Hepatocyte (in vitro differentiated cells): ENCODE results near the gene NEK1. TPM values are rescaled to one million over a fixed set of nuclear protein-coding genes. Genes with fewer than 3 reads are reported as not detected.

Experiments
- DNase-seq: peaks from one replicate; pipeline ENCODE4 v3.0.0-alpha.2; 2016; ENCODE audit warnings: low spot score
- H2AFZ ChIP-seq: fragments of 200-600 bp; sonication (generic); 2 replicates; pipeline ENCODE4 v1.6.0; 2016; ENCODE audit warnings: antibody characterized with exemption, mild to moderate bottlenecking
- H3K27ac ChIP-seq: fragments of 200-600 bp; sonication (generic); 2 replicates; pipeline ENCODE4 v1.5.1; 2016; ENCODE audit warnings: mild to moderate bottlenecking
- H3K27me3 ChIP-seq: fragments of 200-600 bp; sonication (generic); 2 replicates; pipeline ENCODE4 v1.6.1; 2016
- H3K36me3 ChIP-seq: fragments of 200-600 bp; sonication (generic); replicated peaks from 2 replicates; pipeline ENCODE4 v1.5.1; 2016; ENCODE audit warnings: low read depth; ENCODE audit not compliant: insufficient read depth
- H3K4me1 ChIP-seq: fragments of 200-600 bp; sonication (generic); 2 replicates; pipeline ENCODE4 v1.5.1; 2016; ENCODE audit warnings: mild to moderate bottlenecking, moderate library complexity; ENCODE audit not compliant: insufficient read depth
- H3K4me2 ChIP-seq: fragments of 200-600 bp; sonication (generic); 2 replicates; pipeline ENCODE4 v1.6.0; 2016
- H3K4me3 ChIP-seq: fragments of 200-600 bp; sonication (generic); 2 replicates; pipeline ENCODE4 v1.5.1; 2016; ENCODE audit warnings: mild to moderate bottlenecking
- H3K79me2 ChIP-seq: fragments of 200-600 bp; sonication (generic); 2 replicates; pipeline ENCODE4 v1.6.0; 2017; ENCODE audit warnings: mild to moderate bottlenecking
- H3K9me2 ChIP-seq: fragments of 200-600 bp; sonication (generic); replicated peaks from 2 replicates; pipeline ENCODE4 v1.6.0; 2017; ENCODE audit warnings: mild to moderate bottlenecking; ENCODE audit not compliant: insufficient read depth
- H3K9me3 ChIP-seq: fragments of 200-600 bp; sonication (generic); 2 replicates; pipeline ENCODE4 v1.5.1; 2016; ENCODE audit warnings: low read depth, mild to moderate bottlenecking
- H4K20me1 ChIP-seq: fragments of 200-600 bp; sonication (generic); 2 replicates; pipeline ENCODE4 v1.6.0; 2016; ENCODE audit warnings: mild to moderate bottlenecking; ENCODE audit not compliant: insufficient read depth, poor library complexity, severe bottlenecking
- EZH2 ChIP-seq: fragments of 200-600 bp; sonication (generic); IDR thresholded peaks from 2 replicates; pipeline ENCODE4 v1.6.1; 2016; ENCODE audit warnings: antibody characterized with exemption, mild to moderate bottlenecking, borderline replicate concordance
- EZH2phosphoT487 ChIP-seq: fragments of 200-600 bp; sonication (generic); IDR thresholded peaks from one replicate; pipeline ENCODE4 v1.6.1; 2018; ENCODE audit warnings: antibody characterized with exemption, mild to moderate bottlenecking, low read depth, moderate library complexity; ENCODE audit not compliant: unreplicated experiment, severe bottlenecking
- WGBS: methylation state at CpG from one replicate; pipeline ENCODE4 v1.1.6; 2016; ENCODE audit warnings: low lambda C conversion rate; ENCODE audit errors: missing lambda C conversion rate; 5-methylcytosine and 5-hydroxymethylcytosine counted together
- polyA plus RNA-seq: library from polyadenylated mRNA; unstranded; fragments of >200 nt; fragmentation: Nextera tagmentation; extraction: Ambion mirVana; gene quantifications from 2 replicates; pipeline ENCODE4 v1.2.1, GENCODE V29; 2016
- total RNA-seq: library from RNA; depleted of rRNA; stranded (reverse); fragments of >200 nt; gene quantifications from 2 replicates; pipeline ENCODE4 v1.2.3, GENCODE V29; 2014
- TF ChIP-seq, protein P1 (sequence below): fragments of 200-600 bp; sonication (generic); IDR thresholded peaks from 2 replicates; pipeline ENCODE4 v1.5.1; 2016; ENCODE audit warnings: antibody characterized with exemption, mild to moderate bottlenecking; ENCODE audit not compliant: poor library complexity

Gene NEK1
- total and polyA plus RNA-seq, 2 experiments from 2014 or later = 7.8 to 10.4 TPM

DNA sequence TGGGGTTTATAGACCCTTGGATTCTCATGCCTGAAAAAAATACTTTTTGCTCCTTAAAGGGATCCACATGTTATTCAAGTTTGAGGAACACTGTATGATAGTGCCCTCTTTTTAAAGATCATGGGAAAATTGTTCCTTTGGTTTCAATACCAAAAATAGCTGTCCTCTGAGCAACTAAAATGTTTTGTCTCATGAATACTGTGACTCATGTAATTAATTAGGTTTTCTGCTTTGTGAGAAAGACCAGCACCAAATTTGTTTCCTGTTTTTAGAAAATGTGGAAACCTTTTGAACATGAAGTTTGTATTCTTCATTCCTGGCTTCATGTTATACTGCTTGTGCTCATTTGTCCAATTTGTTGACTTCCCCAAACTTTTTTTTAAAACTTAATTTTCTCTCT lies 214.1 kb downstream of the NEK1 start:
- TF ChIP-seq EZH2phosphoT487 (no peak), EZH2 (no peak)
- TF ChIP-seq, protein P1, sequence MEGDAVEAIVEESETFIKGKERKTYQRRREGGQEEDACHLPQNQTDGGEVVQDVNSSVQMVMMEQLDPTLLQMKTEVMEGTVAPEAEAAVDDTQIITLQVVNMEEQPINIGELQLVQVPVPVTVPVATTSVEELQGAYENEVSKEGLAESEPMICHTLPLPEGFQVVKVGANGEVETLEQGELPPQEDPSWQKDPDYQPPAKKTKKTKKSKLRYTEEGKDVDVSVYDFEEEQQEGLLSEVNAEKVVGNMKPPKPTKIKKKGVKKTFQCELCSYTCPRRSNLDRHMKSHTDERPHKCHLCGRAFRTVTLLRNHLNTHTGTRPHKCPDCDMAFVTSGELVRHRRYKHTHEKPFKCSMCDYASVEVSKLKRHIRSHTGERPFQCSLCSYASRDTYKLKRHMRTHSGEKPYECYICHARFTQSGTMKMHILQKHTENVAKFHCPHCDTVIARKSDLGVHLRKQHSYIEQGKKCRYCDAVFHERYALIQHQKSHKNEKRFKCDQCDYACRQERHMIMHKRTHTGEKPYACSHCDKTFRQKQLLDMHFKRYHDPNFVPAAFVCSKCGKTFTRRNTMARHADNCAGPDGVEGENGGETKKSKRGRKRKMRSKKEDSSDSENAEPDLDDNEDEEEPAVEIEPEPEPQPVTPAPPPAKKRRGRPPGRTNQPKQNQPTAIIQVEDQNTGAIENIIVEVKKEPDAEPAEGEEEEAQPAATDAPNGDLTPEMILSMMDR = no peak
- H3K4me2 ChIP-seq = no peak overlapping the region
- H3K4me1 ChIP-seq = no peaks in the 10 kb centered on the region
- H2AFZ ChIP-seq = no peak overlapping the region
- DNase-seq = no peak
- H3K9me3 ChIP-seq = no peaks in the 10 kb centered on the region
- no peaks in the 10 kb centered on the region for H3K27me3 ChIP-seq
- H3K27ac ChIP-seq = no peak overlapping the region
- H4K20me1 ChIP-seq = no peaks in the 10 kb centered on the region
- H3K9me2 ChIP-seq = no peaks in the 10 kb centered on the region
- no peaks in the 10 kb centered on the region for H3K79me2 ChIP-seq
- no peak overlapping the region for H3K4me3 ChIP-seq
- no peaks in the 10 kb centered on the region for H3K36me3 ChIP-seq

DNA sequence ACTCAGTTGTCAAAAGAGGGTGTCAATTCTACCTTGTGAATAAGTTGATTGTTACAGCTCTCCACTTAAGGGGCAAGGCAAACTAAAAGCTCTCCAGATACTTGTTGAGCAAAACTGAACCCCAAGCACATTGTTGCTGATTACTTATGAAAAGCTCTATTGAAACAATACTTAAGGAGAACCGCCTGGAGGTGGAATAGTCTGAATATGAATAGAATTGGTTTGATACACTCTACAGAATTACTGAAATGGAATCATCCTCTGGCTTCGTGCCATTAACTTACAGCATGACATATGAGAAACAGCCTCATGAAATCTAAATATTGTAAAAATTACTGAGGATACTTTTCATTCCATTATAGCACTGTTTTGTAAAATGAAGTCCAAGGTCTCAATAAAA lies 214.6 kb downstream of the NEK1 start:
- Histone ChIP-seq H4K20me1 (no peaks in the 10 kb centered on the region), H3K9me3 (no peaks in the 10 kb centered on the region), H3K27ac (no peak overlapping the region), H3K36me3 (no peaks in the 10 kb centered on the region), H3K4me2 (no peak overlapping the region), H2AFZ (no peak overlapping the region), H3K4me1 (no peaks in the 10 kb centered on the region), H3K4me3 (no peak overlapping the region), H3K9me2 (no peaks in the 10 kb centered on the region), H3K79me2 (no peaks in the 10 kb centered on the region), H3K27me3 (no peaks in the 10 kb centered on the region)
- 82% methylated on average over 2 of the region's 2 CpGs for WGBS
- TF ChIP-seq EZH2 (no peak), EZH2phosphoT487 (no peak)
- TF ChIP-seq, protein P1 = no peak
- DNase-seq = no peak

DNA sequence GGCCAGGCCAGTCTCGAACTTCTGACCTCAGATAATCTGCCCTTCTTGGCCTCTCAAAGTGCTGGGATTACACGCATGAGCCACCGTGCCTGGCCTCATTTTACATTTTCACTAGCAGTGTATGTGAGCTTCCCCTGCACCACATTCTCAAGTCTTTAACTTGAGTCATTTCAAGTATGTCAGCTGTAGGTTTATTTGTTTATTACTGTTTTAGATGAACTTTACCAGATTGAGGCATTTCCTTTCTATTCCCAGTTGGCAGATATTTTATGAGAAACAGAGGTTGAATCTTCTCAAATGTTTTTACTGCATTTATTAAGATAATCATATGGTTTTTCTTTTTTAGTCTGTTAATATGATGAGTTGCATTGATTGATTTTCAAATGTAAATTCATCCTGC lies 227.0 kb downstream of the NEK1 start:
- TF ChIP-seq, protein P1 = no peak
- TF ChIP-seq EZH2phosphoT487 (no peak), EZH2 (no peak)
- whole genome bisulfite sequencing = 63% methylated on average over 3 of the region's 3 CpGs

DNA sequence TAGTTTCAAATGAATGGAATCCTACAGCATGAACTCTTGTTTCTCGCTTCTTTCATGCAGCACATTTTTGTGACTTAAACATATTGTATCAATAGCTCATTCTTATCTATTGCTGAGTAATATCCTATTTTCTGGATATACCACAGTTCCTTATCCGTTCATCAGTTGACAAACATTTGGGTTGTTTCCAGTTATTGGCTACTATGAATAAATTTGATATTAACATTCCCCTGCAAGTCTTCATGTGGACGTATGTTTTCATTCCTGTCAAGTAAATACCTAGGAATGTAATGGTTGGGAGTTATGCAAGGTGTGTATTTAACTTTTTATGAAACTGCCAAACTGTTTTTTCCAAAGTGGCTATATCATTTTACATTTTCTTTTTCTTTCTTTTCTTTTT lies 227.6 kb downstream of the NEK1 start:
- no peaks in the 10 kb centered on the region for H4K20me1 ChIP-seq
- H3K36me3 ChIP-seq = no peaks in the 10 kb centered on the region
- no peaks in the 10 kb centered on the region for H3K27me3 ChIP-seq
- no peak overlapping the region for H3K27ac ChIP-seq
- 94% methylated on average over 3 of the region's 3 CpGs for WGBS
- no peaks in the 10 kb centered on the region for H3K79me2 ChIP-seq
- H3K9me2 ChIP-seq = no peaks in the 10 kb centered on the region
- H3K9me3 ChIP-seq = no peaks in the 10 kb centered on the region
- H2AFZ ChIP-seq = no peak overlapping the region
- no peaks in the 10 kb centered on the region for H3K4me1 ChIP-seq
- TF ChIP-seq, protein P1 = no peak
- TF ChIP-seq EZH2 (no peak), EZH2phosphoT487 (no peak)
- H3K4me2 ChIP-seq = no peak overlapping the region
- H3K4me3 ChIP-seq = no peak overlapping the region
- no peak for DNase-seq

More for the DNA sequence above, 227.0 kb downstream of the NEK1 start:
- H3K36me3 ChIP-seq = no peaks in the 10 kb centered on the region
- no peaks in the 10 kb centered on the region for H3K9me3 ChIP-seq
- H2AFZ ChIP-seq = no peak overlapping the region
- no peak for DNase-seq
- H3K27me3 ChIP-seq = no peaks in the 10 kb centered on the region
- no peak overlapping the region for H3K4me3 ChIP-seq
- H4K20me1 ChIP-seq = no peaks in the 10 kb centered on the region
- no peaks in the 10 kb centered on the region for H3K79me2 ChIP-seq
- no peak overlapping the region for H3K4me2 ChIP-seq
- H3K4me1 ChIP-seq = no peaks in the 10 kb centered on the region
- H3K9me2 ChIP-seq = no peaks in the 10 kb centered on the region
- no peak overlapping the region for H3K27ac ChIP-seq
